ENCODE measurements around the gene LRRN2. TPM values are rescaled to one million over a fixed set of nuclear protein-coding genes. Genes with fewer than 3 reads are reported as not detected.

The LRRN2 gene
- total RNA-seq, 1 experiment from 2014 or later: 2.0 TPM

- CTCF ChIA-PET: interaction anchor here (0.6 kb wide), 1 partner anchor 14 kb away, joined by 3 read pairs; no protein-coding TSS in a partner anchor
- DNase-seq (ENCODE audit: low read depth, low spot score): no peak
- Histone ChIP-seq H3K4me3 (ENCODE audit: low read depth in 2 of 2, low read length in 2 of 2) (no peak overlapping the region), H3K36me3 (ENCODE audit: control insufficient read depth, insufficient read depth, low read length) (no peaks in the 10 kb centered on the region), H3K9me3 (ENCODE audit: control insufficient read depth, insufficient read depth, low read depth, low read length) (no peaks in the 10 kb centered on the region), H3K27me3 (ENCODE audit: control insufficient read depth, insufficient read depth, low read length) (no peaks in the 10 kb centered on the region), H3K4me1 (ENCODE audit: control insufficient read depth, insufficient read depth, low read length) (peaks cover 4% of the 10 kb centered on the region), H3K27ac (ENCODE audit: low read length) (no peak overlapping the region)
- ATAC-seq: no peak
- POLR2A ChIA-PET: no interaction called here
- in situ Hi-C loops (cut with HindIII; ENCODE audit: low pct_unique_long_range_greater_than_20kb, low sequenced_read_pairs): no loop called here
- BruUV-seq (replicated peaks): no TSS peak
- TF ChIP-seq CTCF (IDR thresholded peaks at IDR 0.05): no peak
- no peak for TF ChIP-seq TCF7L2 (IDR thresholded peaks at IDR 0.05; ENCODE audit: low read depth, low read length)
- intact Hi-C loops (cut with micrococcal nuclease; ENCODE audit: unreplicated experiment): no loop called here
These were observed 67.3 kb downstream of the LRRN2 start for GRCh38 chr1:204618148-204618760.

- H3K9me3 ChIP-seq (ENCODE audit: control insufficient read depth, insufficient read depth, low read depth, low read length): no peaks in the 10 kb centered on the region
- ChIA-PET CTCF (interaction anchor here (0.6 kb wide), 1 partner anchor 13 kb away, joined by 3 read pairs; no protein-coding TSS in a partner anchor), POLR2A (no interaction called here)
- TF ChIP-seq REST (IDR thresholded peaks at IDR 0.05; ENCODE audit: insufficient read depth in 1 of 2, low read depth in 2 of 2, low read length in 1 of 2) (no peak), SIN3A (IDR thresholded peaks at IDR 0.05; ENCODE audit: borderline replicate concordance, insufficient read depth, low read depth, low read length) (no peak), CTCF (IDR thresholded peaks at IDR 0.05) (no peak), TCF7L2 (IDR thresholded peaks at IDR 0.05; ENCODE audit: low read depth, low read length) (no peak), POLR2AphosphoS5 (IDR thresholded peaks at IDR 0.05; ENCODE audit: low read depth, low read length) (no peak)
- ATAC-seq (no peak), DNase-seq (ENCODE audit: low read depth, low spot score) (no peak)
- no peaks in the 10 kb centered on the region for H3K36me3 ChIP-seq (ENCODE audit: control insufficient read depth, insufficient read depth, low read length)
- no peaks in the 10 kb centered on the region for H3K27me3 ChIP-seq (ENCODE audit: control insufficient read depth, insufficient read depth, low read length)
- in situ Hi-C loops (cut with HindIII; ENCODE audit: low pct_unique_long_range_greater_than_20kb, low sequenced_read_pairs): no loop called here
- H3K4me3 ChIP-seq (ENCODE audit: low read depth in 2 of 2, low read length in 2 of 2): no peak overlapping the region
- intact Hi-C loops (cut with micrococcal nuclease; ENCODE audit: unreplicated experiment): no loop called here
- no TSS peak for BruUV-seq (replicated peaks)
- no peak overlapping the region for H3K27ac ChIP-seq (ENCODE audit: low read length)
- H3K4me1 ChIP-seq (ENCODE audit: control insufficient read depth, insufficient read depth, low read length): no peaks in the 10 kb centered on the region
These were observed 68.0 kb downstream of the LRRN2 start for GRCh38 chr1:204617256-204618147.
